Fibroblast of skin of left biceps (primary cell): ENCODE measurements around the gene IGLON5.

Experiments
- DNase-seq, 2 experiments: peaks; one replicate each; pipeline ENCODE4 v3.0.0-alpha.2; 2013; ENCODE audit warnings: low read depth in 2 of 2

The IGLON5 gene

DNA sequence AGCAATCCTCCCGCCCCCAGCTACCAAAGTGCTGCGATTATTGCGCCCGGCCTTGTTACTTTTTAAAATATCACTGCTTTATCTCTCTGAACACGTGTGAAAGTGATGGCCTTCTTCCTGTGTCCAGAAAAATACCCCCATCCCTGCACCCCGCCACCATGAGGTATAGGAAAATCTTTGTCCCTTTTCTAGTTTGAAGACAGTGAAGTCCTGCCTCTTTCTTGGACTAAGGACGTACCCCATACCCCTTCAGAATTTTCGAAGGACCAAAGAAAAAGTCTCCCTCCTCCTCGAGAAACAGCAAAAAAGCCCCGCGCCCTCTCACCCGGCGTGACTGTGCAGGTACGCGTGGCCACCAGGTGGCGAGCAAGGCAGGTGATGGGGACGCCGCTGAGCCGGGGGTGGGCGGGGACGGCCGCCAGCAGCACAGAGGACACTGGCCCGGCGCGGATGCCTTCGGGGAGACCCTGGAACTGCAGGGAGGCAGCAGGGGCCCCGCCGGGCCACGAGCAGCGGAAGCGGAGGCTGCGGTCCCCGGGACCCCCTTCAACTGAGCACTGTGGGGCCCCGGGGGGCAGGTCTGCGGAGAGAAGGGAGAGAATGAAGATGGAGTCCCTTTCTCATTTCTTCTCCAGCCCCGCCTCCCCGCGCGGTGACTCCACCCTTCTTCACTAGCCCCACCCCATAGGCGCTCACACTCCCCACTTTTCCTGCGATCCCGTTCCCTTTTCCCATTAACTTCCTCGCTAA is 27.3 kb downstream of the IGLON5 start:
- DNase-seq = no peak

DNA sequence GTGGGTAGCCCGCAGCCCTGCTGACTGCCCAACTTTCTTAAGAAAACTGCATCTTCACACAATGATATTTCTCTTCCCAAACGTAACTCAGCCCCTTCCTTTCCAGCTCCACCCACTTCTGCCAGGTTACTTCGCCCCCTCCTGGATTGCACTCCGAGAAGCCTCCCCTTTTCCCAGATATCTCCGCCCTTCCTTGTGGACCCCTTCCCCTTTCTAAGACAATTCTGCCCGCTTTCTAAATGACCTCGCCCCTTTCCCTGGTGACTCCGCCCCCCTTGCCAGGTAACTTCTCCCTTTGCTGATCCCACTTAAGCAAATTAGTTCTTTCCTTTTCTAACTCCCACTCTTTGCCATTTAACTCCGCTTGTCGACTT is 27.9 kb downstream of the IGLON5 start:
- no peak for DNase-seq

DNA sequence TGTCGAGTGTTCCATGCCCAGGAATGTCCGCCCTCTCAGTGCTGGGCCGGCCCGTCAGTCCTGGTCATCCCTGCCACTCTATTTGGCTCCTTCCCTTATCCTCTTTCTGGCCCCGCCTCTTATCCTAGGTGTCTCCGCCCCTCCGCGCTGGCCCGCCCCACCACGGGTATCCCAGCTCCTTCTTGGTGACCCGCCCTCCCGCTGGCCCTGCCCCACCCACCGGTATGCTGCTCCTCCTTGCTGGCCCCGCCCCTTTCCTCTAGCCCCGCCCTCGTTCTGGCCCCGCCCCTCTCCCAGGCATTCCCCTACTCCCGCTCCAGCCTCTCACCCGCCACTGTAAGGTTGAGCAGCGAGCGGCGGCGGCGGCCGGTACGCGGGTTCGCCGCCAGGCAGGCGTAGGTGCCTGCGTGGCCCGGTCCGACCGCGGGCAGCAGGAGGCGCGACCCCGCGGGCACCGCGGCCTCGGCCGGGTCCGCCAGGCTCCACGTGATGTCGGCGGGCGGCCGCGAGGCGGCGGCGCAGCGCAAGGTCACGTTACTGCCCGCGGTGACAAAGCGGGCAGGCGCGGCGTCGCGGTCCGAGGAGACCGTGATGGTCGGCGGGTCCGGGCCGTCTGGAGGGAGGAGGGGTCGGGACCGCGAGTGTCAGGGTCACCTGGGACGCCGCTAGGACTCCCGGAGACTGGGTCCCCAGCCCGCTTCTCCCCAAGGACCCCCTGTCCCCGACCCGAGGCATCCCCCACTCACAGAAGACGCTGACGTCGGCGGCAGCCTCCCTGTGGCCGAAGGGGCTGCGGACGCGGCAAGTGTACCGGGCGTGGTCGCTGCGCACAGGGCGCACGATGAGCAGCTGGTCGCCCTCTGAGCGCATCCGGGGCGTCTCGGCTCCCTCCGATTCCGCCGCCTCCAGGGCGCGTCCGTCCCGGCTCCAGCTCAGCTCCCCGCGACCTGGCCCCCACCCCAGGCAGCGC is 28.5 kb downstream of the IGLON5 start:
- DNase-seq = peak; percentile 86 to 87

DNA sequence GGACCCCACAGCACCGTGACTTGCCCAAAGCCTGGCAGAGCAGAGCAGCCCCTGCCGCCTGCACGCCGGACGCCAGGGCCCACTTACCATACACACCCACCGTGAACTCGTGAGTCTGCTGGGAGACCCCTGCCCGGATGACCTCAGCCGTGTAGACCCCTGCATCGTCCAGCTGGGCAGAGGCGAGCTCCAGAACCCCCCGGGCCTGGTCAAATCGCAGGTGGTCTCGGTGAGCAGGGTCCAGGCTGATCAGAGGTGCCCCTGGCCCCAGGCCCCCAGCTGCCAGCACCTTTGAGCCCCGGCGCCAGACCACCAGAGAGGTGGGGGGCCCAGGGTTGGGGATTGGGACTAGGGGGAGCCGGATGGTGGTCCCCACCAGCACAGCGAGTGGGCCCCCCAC is 29.6 kb downstream of the IGLON5 start:
- no peak for DNase-seq

DNA sequence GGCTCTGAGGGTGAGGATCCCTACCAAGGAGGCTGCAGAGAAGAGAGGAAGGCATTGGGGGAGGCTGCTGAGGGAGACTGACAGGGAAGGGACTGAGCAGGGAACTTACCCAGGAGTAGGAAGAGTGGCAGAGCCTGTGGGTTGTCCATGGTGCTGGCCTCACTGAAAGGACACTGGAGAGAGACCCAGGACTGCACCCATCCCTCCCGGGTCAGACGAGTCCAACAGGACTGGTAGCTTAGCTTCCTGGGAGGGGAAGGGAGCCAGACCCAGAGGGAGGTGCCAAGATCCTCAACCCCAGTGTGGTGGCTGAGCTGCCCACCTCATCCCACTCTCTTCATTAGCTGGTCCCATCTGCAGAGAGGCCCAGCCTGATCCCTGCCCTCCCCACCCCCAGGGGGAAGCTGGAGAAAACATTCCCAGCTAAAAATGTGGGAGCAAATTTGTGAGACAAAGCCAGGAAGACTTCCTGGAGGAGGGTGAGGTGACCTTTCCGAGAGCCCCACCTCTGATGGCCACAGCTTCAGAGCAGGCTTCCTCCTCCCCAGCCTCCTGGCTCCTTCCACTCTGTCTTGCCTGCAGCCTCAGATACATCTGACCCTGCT is 30.6 kb downstream of the IGLON5 start, which contains the start of gene VSIG10L:
VSIG10L (minus strand) TSS at position 164 of the 605 bp plus-strand sequence; CDS start at position 149, 15 bp downstream.
- no peak for DNase-seq

DNA sequence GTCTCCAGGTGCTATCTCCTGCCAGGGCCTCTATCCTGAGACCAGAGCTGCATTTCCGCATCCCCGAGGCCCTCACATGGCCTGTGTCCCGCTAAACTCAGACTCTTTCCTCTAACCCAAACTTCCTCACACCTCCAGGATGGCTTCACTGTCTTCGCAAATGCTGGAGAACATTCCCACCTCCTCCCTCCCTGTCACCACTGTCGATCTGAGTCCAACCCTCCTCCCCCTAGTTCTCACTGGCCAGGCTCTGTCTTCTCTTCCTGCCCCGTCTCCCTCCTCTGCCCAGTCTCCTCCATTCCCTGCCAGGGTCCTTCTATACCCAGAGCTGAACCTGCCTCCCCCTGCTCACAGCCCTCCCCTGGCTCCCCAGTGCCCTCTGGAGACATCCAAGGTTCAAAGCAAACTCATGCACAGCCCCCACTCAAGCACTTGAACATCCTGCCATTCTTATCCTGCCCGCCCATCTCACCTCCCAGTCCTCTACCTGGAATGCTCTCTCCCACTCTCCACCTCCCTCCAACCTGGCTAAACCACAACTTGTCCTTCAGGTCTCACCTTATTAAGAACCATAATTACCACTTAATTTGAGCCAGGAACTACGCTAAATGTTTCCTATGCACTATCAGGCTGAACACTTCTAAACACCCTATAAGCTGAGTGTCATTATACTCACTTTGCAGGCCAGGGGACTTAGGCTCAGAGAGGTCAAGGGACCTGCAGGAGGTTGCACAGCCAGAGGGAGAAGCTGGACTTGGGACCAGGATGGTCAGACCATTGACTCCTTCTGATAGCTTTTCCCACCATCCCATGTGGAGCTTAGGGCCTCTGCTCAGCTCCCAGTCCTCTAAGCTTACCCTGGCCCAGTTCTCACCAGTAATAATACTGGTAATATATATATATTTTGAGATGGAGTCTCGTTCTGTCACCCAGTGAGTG is 31.5 kb downstream of the IGLON5 start:
- DNase-seq = no peak

DNA sequence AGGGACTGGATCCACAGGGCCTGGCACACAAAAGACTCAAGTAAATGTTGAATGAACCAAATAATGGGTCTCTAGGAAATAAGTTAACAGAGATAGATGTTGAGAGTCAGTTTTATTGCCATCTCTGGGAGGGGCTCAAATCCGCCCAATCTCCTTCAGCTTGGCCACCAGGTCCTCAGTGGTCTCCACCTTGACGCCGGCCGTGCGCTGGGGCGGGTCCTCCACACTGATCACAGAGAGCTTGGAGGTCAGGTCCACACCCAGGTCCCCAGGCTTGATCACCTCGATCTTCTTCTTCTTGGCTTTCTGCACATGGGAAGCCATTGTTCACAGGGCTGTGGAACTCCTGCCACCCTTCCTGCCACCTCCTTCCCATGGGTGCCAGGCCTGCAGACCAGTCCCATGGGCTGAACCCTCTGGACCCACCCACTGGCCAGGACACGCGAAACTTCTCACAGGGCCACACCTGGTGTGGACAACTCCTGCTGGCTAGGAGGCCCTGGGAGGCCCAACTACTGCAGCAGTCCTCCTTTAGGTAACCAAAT is 33.7 kb downstream of the IGLON5 start:
- no peak for DNase-seq

DNA sequence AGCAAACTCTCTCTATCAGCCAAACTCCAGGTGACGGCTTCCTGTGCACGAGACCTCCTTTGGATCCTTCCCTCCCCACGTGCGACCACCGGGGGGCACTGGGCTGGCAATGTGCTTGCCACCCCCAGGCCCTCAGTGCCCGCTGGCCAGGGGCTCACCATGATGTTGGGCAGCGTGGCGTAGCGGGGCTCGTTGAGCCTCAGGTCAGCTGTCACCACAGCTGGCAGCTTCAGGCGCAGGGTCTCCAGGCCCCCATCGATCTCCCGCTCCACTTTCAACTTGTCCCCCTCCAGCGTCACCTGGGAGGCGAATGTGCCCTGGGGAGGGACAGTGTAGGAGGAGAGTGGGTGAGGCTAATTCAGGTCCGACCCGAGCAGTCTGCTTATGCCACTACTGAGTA is 35.3 kb downstream of the IGLON5 start:
- DNase-seq = no peak

DNA sequence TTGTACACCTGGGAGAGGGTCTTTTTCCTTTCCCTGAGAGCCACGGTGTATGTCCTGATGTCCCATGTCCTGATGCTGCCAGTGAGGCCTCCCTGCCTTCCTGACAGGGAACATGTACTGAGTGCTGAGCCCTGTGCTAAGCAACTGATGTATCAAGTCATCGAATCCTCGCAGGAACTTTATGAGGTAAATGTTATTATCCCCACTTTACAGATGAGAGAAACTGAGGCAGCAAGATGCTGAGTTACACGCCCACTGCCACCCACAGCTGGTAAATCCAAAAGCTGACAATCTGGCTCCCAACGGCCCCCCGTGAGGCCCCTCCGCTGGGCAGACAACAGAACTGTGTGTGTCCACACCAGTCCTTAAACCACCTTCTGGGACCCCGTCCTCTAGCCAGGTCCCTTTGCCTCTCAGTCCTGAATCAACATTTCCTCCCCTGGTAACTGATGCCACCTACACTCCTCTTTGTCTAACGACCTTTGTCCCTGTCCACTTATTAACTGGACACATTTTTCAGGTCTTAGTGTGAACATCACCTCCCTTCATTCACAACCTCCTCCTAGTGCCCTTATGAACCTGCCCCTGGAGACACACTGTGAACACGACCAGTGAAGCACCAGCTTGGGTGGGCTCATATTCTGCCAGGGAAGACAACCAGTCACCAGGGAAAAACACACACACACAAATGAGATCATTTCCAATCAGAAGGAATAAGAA is 35.9 kb downstream of the IGLON5 start:
- no peak for DNase-seq

DNA sequence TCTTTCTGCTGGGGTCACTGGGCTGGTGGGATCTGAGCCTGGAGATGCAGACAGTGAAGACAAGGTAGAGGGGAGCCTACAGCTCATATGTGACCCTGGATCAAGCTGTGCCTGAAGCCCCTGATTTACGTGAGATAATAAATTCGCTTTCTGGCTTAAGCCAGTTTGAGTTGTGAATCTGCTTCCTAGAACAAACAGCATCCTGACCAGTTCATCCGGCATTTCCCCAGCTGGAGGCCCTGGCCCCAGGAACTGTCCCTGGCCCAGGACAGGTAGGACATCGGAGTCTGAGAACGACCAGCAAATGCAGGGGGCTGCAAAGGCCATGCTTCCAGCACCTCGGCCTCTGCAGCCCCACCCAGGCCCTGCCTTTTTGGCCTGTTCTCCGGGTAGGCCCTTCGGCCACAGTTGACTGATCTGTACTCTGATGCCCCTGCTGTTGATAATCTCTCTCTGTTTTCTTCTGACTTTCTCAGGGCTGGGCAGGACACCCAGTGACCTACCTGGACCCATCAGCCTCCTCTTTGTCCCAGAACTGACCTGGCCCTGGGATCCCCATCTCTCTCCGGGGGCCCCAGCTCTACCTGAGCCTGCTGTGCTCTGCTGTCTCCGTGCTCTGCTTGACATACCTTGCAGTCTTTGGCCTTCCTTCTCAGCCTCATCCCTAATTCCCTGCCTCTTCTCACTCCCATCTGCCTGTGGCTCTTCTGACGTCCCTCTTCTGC is 40.0 kb downstream of the IGLON5 start:
- no peak for DNase-seq

DNA sequence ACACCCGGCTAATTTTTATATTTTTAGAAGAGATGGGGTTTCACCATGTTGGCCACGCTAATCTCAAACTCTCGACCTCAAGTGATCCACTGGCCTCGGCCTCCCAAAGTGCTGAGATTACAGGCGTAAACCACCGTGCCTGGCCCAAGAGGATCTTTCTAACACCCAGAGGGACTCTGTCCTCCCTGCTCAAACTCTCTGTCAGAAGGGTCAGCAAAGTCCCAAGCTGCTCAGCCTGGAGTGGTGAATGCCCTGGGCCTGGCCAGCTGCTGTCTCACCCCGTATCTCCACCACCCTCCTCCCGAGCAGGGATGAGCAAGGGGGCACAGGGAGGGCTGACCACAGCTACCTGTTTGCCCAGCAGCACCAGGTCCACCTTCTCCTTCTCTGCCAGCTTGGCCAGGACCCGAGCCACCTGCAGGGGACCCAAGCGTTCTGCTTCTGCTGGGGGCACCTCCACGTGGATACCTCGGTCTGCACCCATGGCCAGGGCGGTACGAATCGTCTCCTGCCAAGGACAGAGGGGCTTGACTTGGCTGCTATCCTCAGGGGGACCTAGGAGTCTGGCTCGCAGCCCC is 41.4 kb downstream of the IGLON5 start:
- DNase-seq = no peak

DNA sequence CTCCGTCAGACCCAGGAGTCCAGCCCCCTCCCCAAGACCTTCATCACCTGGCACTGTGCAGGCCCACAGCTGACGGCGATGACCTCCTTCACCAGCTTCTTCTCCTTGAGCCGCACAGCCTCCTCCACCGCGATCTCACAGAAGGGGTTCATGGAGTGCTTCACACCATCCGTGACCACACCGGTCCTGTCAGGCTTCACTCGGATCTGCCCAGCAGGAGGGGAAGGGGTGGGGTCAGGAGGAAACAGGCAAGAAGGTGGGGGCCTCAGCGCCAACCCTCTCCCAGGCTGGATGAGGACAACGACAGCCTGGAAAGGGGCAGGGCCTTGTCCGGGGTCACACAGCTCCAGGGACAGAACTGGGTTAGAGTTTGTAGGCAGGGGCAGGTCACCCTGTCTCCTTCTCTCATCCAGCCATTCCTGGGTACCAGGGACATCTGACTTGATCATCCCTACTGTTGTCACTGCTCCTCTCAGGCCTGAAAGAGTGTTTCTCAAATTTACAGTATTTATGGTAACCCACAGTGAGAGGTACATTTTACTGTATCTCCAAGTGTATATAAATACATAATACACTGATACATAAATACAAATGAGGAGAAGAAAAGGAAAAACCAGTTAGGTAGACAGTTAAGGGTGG is 42.8 kb downstream of the IGLON5 start:
- no peak for DNase-seq

DNA sequence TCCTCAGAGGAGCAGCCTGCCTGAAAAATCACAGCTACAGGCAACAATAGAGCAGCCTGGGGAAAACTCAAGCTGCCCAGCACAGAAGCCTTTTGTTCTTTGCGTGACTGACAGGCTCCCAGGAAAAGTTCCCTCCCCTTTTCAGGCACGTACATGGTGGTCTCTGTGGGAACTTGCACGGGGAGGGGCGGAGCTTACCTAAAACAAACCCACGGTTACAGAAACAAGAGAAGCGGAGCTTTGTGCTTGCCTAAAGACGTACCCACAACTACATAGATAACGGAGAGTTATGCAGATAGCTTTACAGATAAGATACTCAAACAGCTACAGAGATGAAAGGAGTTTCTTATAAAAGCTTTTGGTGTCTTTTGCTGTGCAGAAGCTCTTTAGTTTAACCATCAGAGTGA is 43.3 kb downstream of the IGLON5 start:
- no peak for DNase-seq

DNA sequence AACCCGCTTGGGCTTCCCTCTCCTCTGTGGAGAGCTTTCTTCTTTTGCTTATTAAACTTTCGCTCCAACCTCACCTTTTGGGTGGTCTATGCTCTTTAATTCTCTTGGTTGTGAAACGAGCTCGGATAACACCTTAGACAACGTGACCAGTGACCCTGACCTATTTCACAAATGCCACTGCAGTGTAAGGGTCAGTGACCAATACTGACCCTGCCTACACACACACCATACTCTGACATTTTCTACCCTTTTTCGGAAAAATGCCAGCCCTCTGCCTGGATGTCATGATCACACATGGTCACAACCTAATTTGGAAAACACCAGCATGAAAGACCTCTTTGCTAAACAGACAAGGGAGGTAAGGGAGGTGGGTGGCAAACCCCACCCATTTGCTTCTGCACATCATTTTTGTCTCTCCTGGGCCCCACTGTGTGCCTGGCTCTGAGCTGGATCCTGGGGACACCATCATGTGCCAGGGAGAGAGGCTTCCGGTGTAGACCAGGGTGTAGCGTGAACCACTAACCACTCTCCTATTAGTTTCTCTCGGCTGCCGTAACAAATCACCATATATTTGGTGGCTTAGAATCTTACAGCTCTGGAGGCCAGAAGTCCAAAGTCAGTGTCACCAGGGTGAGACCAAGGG is 44.8 kb downstream of the IGLON5 start:
- no peak for DNase-seq

DNA sequence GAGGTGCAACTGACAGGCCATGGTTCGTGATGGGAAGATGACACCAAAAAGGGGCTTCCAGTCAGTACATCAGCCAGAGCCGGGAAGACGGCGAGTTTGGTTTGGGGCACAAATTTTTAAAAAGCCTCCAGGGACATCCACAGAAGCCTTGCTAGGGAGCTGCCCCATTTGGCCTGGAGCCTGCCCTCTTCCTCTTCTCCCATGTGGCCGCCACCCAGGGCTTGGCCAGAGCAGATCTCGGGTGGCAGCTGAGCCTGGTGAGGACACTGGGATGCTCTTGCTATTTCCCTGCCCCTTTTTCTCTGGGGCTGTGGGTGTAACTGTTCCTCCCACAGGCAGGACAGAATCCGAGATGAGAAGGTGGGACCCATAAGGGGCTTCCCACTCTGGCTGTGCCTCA is 46.5 kb downstream of the IGLON5 start:
- no peak for DNase-seq

DNA sequence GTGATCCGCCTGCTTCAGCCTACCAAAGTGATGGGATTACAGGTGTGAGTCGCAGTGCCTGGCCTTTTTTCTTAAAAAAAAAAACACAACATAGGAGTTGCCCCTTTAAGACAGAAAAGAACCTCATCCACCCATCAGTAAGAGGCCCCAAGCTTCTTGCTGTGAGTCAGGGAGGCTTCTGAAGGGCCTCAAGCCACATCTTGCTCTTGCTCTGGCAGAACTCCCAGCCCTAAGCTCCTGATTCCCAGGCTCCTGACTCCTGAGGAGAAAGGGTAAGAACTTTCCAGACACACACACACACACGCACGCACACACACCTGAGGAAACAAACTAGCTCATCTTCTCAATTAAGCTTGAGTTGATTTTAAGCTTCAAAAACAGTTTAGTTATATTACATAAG is 47.9 kb downstream of the IGLON5 start:
- peak; percentile 44 to 51 for DNase-seq

DNA sequence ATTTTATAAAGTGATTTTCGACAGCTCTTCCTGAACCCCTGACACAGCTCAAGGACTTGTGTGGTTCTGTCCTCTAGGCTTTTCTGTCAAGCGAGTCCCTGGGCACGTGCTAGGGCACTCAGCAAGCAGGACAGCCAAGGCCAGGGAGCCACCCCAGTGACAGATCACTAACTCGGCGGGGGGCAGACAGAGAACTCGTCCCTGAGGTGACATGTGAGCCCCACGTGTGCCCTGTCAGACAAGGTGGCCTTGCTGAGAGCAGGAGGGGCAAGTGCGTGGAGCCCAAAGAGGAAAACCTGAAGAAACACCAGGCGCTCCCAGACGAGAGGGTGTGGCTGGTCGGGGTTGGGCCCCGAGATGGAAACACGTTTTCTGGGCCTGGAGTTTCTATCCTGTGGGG is 49.8 kb downstream of the IGLON5 start:
- no peak for DNase-seq
